HepG2 (cell line): ENCODE results near the gene MPST.

Experiments used
- JUN ChIP-seq: sonication (generic); formaldehyde crosslinking; IDR thresholded peaks from 2 replicates; pipeline ENCODE4 v1.4.0; 2020; ENCODE audit warnings: mild to moderate bottlenecking, missing genetic modification reagents
- MED1 ChIP-seq: sonication (generic); formaldehyde crosslinking; IDR thresholded peaks from 2 replicates; pipeline ENCODE4 v1.4.0; 2020; ENCODE audit warnings: missing genetic modification reagents
- ZNF780A ChIP-seq: sonication (generic); formaldehyde crosslinking; IDR thresholded peaks from 2 replicates; pipeline ENCODE4 v1.8.0; 2022; ENCODE audit warnings: mild to moderate bottlenecking, missing genetic modification reagents, moderate library complexity
- TF ChIP-seq, protein P1 (sequence below): sonication (generic); formaldehyde crosslinking; IDR thresholded peaks from 2 replicates; pipeline ENCODE4 v1.5.1; 2020; ENCODE audit warnings: mild to moderate bottlenecking, missing genetic modification reagents, borderline replicate concordance

DNA sequence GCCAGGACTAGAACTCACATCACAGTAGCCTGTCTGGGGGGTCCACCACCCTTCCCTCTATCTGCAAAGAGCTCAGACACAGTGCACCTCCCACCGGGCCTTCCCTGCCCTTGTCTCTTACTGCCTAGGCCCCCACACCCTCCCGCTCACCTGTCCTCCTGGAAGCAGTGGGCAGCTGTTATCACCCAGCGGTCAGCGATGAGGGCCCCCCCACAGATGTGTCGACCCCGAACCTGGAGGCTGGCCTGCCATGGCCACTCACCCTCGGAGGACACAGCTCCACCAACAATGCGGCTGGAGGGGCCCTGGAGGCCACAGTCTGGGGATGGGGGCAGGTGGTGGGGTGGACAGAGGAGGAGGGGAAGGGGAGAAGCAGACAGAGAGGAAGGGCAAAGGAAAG lies 50.8 kb downstream of the MPST start:
- TF ChIP-seq, protein P1, sequence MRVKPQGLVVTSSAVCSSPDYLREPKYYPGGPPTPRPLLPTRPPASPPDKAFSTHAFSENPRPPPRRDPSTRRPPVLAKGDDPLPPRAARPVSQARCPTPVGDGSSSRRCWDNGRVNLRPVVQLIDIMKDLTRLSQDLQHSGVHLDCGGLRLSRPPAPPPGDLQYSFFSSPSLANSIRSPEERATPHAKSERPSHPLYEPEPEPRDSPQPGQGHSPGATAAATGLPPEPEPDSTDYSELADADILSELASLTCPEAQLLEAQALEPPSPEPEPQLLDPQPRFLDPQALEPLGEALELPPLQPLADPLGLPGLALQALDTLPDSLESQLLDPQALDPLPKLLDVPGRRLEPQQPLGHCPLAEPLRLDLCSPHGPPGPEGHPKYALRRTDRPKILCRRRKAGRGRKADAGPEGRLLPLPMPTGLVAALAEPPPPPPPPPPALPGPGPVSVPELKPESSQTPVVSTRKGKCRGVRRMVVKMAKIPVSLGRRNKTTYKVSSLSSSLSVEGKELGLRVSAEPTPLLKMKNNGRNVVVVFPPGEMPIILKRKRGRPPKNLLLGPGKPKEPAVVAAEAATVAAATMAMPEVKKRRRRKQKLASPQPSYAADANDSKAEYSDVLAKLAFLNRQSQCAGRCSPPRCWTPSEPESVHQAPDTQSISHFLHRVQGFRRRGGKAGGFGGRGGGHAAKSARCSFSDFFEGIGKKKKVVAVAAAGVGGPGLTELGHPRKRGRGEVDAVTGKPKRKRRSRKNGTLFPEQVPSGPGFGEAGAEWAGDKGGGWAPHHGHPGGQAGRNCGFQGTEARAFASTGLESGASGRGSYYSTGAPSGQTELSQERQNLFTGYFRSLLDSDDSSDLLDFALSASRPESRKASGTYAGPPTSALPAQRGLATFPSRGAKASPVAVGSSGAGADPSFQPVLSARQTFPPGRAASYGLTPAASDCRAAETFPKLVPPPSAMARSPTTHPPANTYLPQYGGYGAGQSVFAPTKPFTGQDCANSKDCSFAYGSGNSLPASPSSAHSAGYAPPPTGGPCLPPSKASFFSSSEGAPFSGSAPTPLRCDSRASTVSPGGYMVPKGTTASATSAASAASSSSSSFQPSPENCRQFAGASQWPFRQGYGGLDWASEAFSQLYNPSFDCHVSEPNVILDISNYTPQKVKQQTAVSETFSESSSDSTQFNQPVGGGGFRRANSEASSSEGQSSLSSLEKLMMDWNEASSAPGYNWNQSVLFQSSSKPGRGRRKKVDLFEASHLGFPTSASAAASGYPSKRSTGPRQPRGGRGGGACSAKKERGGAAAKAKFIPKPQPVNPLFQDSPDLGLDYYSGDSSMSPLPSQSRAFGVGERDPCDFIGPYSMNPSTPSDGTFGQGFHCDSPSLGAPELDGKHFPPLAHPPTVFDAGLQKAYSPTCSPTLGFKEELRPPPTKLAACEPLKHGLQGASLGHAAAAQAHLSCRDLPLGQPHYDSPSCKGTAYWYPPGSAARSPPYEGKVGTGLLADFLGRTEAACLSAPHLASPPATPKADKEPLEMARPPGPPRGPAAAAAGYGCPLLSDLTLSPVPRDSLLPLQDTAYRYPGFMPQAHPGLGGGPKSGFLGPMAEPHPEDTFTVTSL (CRISPR knock-in tag): no peak
- TF ChIP-seq JUN (CRISPR knock-in tag) (no peak), MED1 (CRISPR knock-in tag) (no peak), ZNF780A (no peak)
